ENCODE results near the gene ACSF3. TPM values are rescaled to one million over a fixed set of nuclear protein-coding genes. Genes with fewer than 3 reads are reported as not detected.

ACSF3 gene
- total RNA-seq, 1 experiment from 2014 or later: 30.8 TPM

- H3K4me1 ChIP-seq (ENCODE audit: control insufficient read depth, insufficient read depth, low read length): peaks cover 8% of the 10 kb centered on the region
- no peak for ATAC-seq
- no peak overlapping the region for H3K4me3 ChIP-seq (ENCODE audit: low read depth in 2 of 2, low read length in 2 of 2)
- in situ Hi-C loops (cut with HindIII; ENCODE audit: low pct_unique_long_range_greater_than_20kb, low sequenced_read_pairs): no loop called here
- no peaks in the 10 kb centered on the region for H3K27me3 ChIP-seq (ENCODE audit: control insufficient read depth, insufficient read depth, low read length)
- BruUV-seq (replicated peaks): no TSS peak
- TF ChIP-seq REST (IDR thresholded peaks at IDR 0.05; ENCODE audit: insufficient read depth in 1 of 2, low read depth in 2 of 2, low read length in 1 of 2) (no peak), POLR2AphosphoS5 (IDR thresholded peaks at IDR 0.05; ENCODE audit: low read depth, low read length) (no peak), SIN3A (IDR thresholded peaks at IDR 0.05; ENCODE audit: borderline replicate concordance, insufficient read depth, low read depth, low read length) (no peak), TCF7L2 (IDR thresholded peaks at IDR 0.05; ENCODE audit: low read depth, low read length) (no peak)
- TF ChIP-seq, protein P1, sequence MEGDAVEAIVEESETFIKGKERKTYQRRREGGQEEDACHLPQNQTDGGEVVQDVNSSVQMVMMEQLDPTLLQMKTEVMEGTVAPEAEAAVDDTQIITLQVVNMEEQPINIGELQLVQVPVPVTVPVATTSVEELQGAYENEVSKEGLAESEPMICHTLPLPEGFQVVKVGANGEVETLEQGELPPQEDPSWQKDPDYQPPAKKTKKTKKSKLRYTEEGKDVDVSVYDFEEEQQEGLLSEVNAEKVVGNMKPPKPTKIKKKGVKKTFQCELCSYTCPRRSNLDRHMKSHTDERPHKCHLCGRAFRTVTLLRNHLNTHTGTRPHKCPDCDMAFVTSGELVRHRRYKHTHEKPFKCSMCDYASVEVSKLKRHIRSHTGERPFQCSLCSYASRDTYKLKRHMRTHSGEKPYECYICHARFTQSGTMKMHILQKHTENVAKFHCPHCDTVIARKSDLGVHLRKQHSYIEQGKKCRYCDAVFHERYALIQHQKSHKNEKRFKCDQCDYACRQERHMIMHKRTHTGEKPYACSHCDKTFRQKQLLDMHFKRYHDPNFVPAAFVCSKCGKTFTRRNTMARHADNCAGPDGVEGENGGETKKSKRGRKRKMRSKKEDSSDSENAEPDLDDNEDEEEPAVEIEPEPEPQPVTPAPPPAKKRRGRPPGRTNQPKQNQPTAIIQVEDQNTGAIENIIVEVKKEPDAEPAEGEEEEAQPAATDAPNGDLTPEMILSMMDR (IDR thresholded peaks at IDR 0.05): no peak
- H3K36me3 ChIP-seq (ENCODE audit: control insufficient read depth, insufficient read depth, low read length): peaks cover 5% of the 10 kb centered on the region; the same call in 1 of the 2 replicates
- ChIA-PET CTCF (no interaction called here), POLR2A (no interaction called here)
- intact Hi-C loops (cut with micrococcal nuclease; ENCODE audit: unreplicated experiment): no loop called here
- no peak overlapping the region for H3K27ac ChIP-seq (ENCODE audit: low read length)
- DNase-seq (ENCODE audit: low read depth, low spot score): no peak
- no peaks in the 10 kb centered on the region for H3K9me3 ChIP-seq (ENCODE audit: control insufficient read depth, insufficient read depth, low read depth, low read length)
These were observed 3.2 kb downstream of the ACSF3 start for GRCh38 chr16:89096768-89097391.

DNA sequence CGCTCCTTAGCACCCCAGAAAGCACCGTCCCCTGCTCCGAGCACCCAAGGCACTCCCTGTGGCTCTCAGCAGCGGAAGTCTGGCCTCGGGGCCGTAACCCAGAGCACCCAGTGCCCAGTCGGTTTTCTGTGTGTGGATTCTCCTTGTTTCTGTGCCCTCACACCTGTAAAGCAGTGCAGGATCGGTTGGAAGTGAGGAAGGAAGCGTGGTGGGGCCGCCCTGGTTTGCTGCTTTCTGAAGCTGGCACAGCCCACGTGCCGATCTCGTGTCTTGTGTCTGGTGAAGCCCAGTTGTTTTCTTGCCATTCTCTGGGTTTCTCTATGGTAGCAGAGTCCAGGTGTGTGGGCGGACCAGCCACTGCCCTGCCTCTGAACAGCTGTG, 3.7 kb downstream of the ACSF3 start:
- BruUV-seq (replicated peaks): no TSS peak
- in situ Hi-C loops (cut with HindIII; ENCODE audit: low pct_unique_long_range_greater_than_20kb, low sequenced_read_pairs): no loop called here
- Histone ChIP-seq H3K36me3 (ENCODE audit: control insufficient read depth, insufficient read depth, low read length) (peaks cover 5% of the 10 kb centered on the region; the same call in 1 of the 2 replicates), H3K9me3 (ENCODE audit: control insufficient read depth, insufficient read depth, low read depth, low read length) (no peaks in the 10 kb centered on the region), H3K27ac (ENCODE audit: low read length) (no peak overlapping the region), H3K27me3 (ENCODE audit: control insufficient read depth, insufficient read depth, low read length) (no peaks in the 10 kb centered on the region), H3K4me1 (ENCODE audit: control insufficient read depth, insufficient read depth, low read length) (peaks cover 7% of the 10 kb centered on the region), H3K4me3 (ENCODE audit: low read depth in 2 of 2, low read length in 2 of 2) (no peak overlapping the region)
- POLR2A ChIA-PET: no interaction called here
- CTCF ChIA-PET: no interaction called here
- TF ChIP-seq REST (IDR thresholded peaks at IDR 0.05; ENCODE audit: insufficient read depth in 1 of 2, low read depth in 2 of 2, low read length in 1 of 2) (no peak), TCF7L2 (IDR thresholded peaks at IDR 0.05; ENCODE audit: low read depth, low read length) (no peak), POLR2AphosphoS5 (IDR thresholded peaks at IDR 0.05; ENCODE audit: low read depth, low read length) (no peak), SIN3A (IDR thresholded peaks at IDR 0.05; ENCODE audit: borderline replicate concordance, insufficient read depth, low read depth, low read length) (no peak)
- TF ChIP-seq, protein P1 (IDR thresholded peaks at IDR 0.05): no peak
- no peak for ATAC-seq
- DNase-seq (ENCODE audit: low read depth, low spot score): no peak
- intact Hi-C loops (cut with micrococcal nuclease; ENCODE audit: unreplicated experiment): no loop called here

Measured in Panc1 (cell line).